SK-N-SH treated with all-trans-retinoic acid at 6 μM for 48 hours (cell line): ENCODE measurements around the gene CTXN1.

Experiments
- ATAC-seq: fragments of 200-7000 bp; cut with Tn5 transposase; 3 replicates; pipeline ENCODE4 v1.9.1; 2020; ENCODE audit warnings: mild to moderate bottlenecking, moderate library complexity
- ARNTL ChIP-seq: fragments of 450-650 bp; formaldehyde crosslinking; IDR thresholded peaks from 2 replicates; pipeline ENCODE4 v1.5.0; 2020; ENCODE audit warnings: low read depth, mild to moderate bottlenecking, moderate library complexity, borderline replicate concordance
- CSDC2 ChIP-seq: fragments of 250-450 bp; sonication (Bioruptor Pico); IDR thresholded peaks from 2 replicates; pipeline ENCODE4 v1.5.0; 2020; ENCODE audit warnings: mild to moderate bottlenecking, moderate library complexity
- CSRNP3 ChIP-seq: fragments of 250-450 bp; sonication (Bioruptor Pico); IDR thresholded peaks from 2 replicates; pipeline ENCODE4 v1.5.1; 2021; ENCODE audit warnings: mild to moderate bottlenecking, moderate library complexity
- ESRRG ChIP-seq: fragments of 250-450 bp; sonication (Bioruptor Pico); IDR thresholded peaks from 2 replicates; pipeline ENCODE4 v1.6.1; 2021; ENCODE audit warnings: mild to moderate bottlenecking
- GLIS3 ChIP-seq: fragments of 250-450 bp; sonication (Bioruptor Pico); IDR thresholded peaks from 2 replicates; pipeline ENCODE4 v1.5.0; 2020; ENCODE audit warnings: mild to moderate bottlenecking, moderate library complexity
- ISL1 ChIP-seq: fragments of 250-450 bp; sonication (Bioruptor Pico); IDR thresholded peaks from 2 replicates; pipeline ENCODE4 v2.1.2; 2022; ENCODE audit warnings: mild to moderate bottlenecking, moderate library complexity
- PATZ1 ChIP-seq: fragments of 250-450 bp; sonication (Bioruptor Pico); IDR thresholded peaks from 2 replicates; pipeline ENCODE4 v1.8.0; 2020; ENCODE audit warnings: mild to moderate bottlenecking, moderate library complexity, borderline replicate concordance
- PPARA ChIP-seq: fragments of 250-450 bp; sonication (Bioruptor Pico); IDR thresholded peaks from 2 replicates; pipeline ENCODE4 v1.5.0; 2020; ENCODE audit warnings: mild to moderate bottlenecking, borderline replicate concordance
- RARB ChIP-seq: fragments of 250-450 bp; sonication (Bioruptor Pico); IDR thresholded peaks from 2 replicates; pipeline ENCODE4 v1.8.0; 2021; ENCODE audit warnings: mild to moderate bottlenecking, moderate library complexity
- SNAI2 ChIP-seq: fragments of 250-450 bp; sonication (Bioruptor Pico); IDR thresholded peaks from 2 replicates; pipeline ENCODE4 v1.5.0; 2020; ENCODE audit warnings: mild to moderate bottlenecking, moderate library complexity
- TCF4 ChIP-seq: fragments of 250-450 bp; sonication (Bioruptor Pico); IDR thresholded peaks from 2 replicates; pipeline ENCODE4 v1.8.0; 2021; ENCODE audit warnings: mild to moderate bottlenecking, moderate library complexity, borderline replicate concordance
- TOX ChIP-seq: fragments of 250-450 bp; sonication (Bioruptor Pico); IDR thresholded peaks from 2 replicates; pipeline ENCODE4 v1.8.0; 2021; ENCODE audit warnings: mild to moderate bottlenecking, moderate library complexity, borderline replicate concordance
- TSHZ2 ChIP-seq: fragments of 250-450 bp; sonication (Bioruptor Pico); IDR thresholded peaks from 2 replicates; pipeline ENCODE4 v1.5.0; 2020; ENCODE audit warnings: mild to moderate bottlenecking, moderate library complexity
- ZC3H10 ChIP-seq: fragments of 250-450 bp; sonication (Bioruptor Pico); IDR thresholded peaks from 2 replicates; pipeline ENCODE4 v1.5.1; 2021; ENCODE audit warnings: mild to moderate bottlenecking, moderate library complexity
- ZFP3 ChIP-seq: fragments of 250-450 bp; sonication (Bioruptor Pico); IDR thresholded peaks from 2 replicates; pipeline ENCODE4 v1.5.0; 2020; ENCODE audit warnings: mild to moderate bottlenecking, moderate library complexity
- ZFP30 ChIP-seq: fragments of 450-650 bp; formaldehyde crosslinking; IDR thresholded peaks from 2 replicates; pipeline ENCODE4 v1.5.0; 2022; ENCODE audit warnings: mild to moderate bottlenecking, moderate library complexity
- ZNF565 ChIP-seq: fragments of 450-650 bp; formaldehyde crosslinking; conservative IDR thresholded peaks from 2 replicates; pipeline ENCODE4 v1.5.0; 2020; ENCODE audit warnings: low read depth, mild to moderate bottlenecking, moderate library complexity
- ZNF70 ChIP-seq: fragments of 450-650 bp; formaldehyde crosslinking; IDR thresholded peaks from 2 replicates; pipeline ENCODE4 v1.5.0; 2020; ENCODE audit warnings: mild to moderate bottlenecking, moderate library complexity
- ZNF8 ChIP-seq: fragments of 450-650 bp; formaldehyde crosslinking; IDR thresholded peaks from 2 replicates; pipeline ENCODE4 v1.5.0; 2020; ENCODE audit warnings: mild to moderate bottlenecking, moderate library complexity
- TF ChIP-seq, protein P1 (sequence below): fragments of 250-450 bp; sonication (Bioruptor Pico); IDR thresholded peaks from 2 replicates; pipeline ENCODE4 v1.8.0; 2021; ENCODE audit warnings: low read depth, mild to moderate bottlenecking, moderate library complexity, borderline replicate concordance
- TF ChIP-seq, protein P2 (sequence below): fragments of 250-450 bp; sonication (Bioruptor Pico); IDR thresholded peaks from 2 replicates; pipeline ENCODE4 v1.5.1; 2020; ENCODE audit warnings: low read depth, mild to moderate bottlenecking, moderate library complexity

CTXN1 gene

GRCh38 chr19:7965921-7966665 lies 40.2 kb upstream of the CTXN1 start (continued):
- TF ChIP-seq ISL1 (CRISPR knock-in tag) (no peak), ZNF70 (no peak), TCF4 (CRISPR knock-in tag) (no peak), ZNF8 (CRISPR knock-in tag) (no peak), ESRRG (CRISPR knock-in tag) (no peak), TOX (CRISPR knock-in tag) (no peak), SNAI2 (CRISPR knock-in tag) (no peak), PPARA (CRISPR knock-in tag) (no peak), RARB (CRISPR knock-in tag) (no peak), GLIS3 (CRISPR knock-in tag) (no peak)
- TF ChIP-seq, protein P1, sequence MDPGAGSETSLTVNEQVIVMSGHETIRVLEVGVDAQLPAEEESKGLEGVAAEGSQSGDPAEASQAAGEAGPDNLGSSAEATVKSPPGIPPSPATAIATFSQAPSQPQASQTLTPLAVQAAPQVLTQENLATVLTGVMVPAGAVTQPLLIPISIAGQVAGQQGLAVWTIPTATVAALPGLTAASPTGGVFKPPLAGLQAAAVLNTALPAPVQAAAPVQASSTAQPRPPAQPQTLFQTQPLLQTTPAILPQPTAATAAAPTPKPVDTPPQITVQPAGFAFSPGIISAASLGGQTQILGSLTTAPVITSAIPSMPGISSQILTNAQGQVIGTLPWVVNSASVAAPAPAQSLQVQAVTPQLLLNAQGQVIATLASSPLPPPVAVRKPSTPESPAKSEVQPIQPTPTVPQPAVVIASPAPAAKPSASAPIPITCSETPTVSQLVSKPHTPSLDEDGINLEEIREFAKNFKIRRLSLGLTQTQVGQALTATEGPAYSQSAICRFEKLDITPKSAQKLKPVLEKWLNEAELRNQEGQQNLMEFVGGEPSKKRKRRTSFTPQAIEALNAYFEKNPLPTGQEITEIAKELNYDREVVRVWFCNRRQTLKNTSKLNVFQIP (CRISPR knock-in tag), result no peak

DNA sequence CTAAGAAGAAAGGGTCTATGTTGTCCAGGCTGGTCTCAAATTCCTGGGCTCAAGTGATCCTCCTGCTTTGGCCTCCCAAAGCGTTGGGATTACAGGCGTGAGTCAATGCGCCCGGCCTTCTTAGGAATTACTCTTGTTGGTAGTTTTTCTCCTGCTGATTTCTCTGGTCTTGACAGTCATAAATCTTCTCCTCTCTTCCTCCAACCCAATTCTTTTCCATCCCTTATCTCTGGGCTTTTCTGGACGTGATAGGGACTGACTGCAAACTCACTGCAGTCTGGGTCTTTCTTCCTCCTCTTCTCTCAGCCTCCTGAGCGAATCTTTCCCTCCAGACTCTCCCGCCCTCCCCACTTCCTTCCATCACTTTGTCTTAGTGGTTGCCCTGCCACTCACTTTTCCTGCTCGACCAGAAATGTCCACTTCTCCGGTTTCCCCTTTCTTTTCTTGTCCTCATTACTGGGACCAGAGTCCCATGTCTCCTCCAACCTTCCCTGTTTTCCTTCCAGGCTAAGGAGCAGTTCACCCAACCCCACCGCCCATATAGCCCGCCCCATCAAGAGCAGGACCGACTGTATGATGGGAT lies 39.4 kb upstream of the CTXN1 start:
- no peak for ATAC-seq
- TF ChIP-seq TCF4 (CRISPR knock-in tag) (no peak), ZFP3 (no peak), TSHZ2 (no peak), SNAI2 (CRISPR knock-in tag) (no peak), CSRNP3 (CRISPR knock-in tag) (no peak), GLIS3 (CRISPR knock-in tag) (no peak), RARB (CRISPR knock-in tag) (no peak), ZNF565 (CRISPR knock-in tag) (no peak), ZC3H10 (no peak), ZNF8 (CRISPR knock-in tag) (no peak), PATZ1 (CRISPR knock-in tag) (no peak), ARNTL (no peak), ESRRG (CRISPR knock-in tag) (no peak), ZFP30 (no peak), CSDC2 (CRISPR knock-in tag) (no peak), ZNF70 (no peak)
- TF ChIP-seq, protein P1 (CRISPR knock-in tag), result no peak
- TF ChIP-seq, all 23 proteins: peak for 0

- no peak for ATAC-seq
- TF ChIP-seq CSRNP3 (CRISPR knock-in tag), result no peak
- no peak for TF ChIP-seq RARB (CRISPR knock-in tag)
- no peak for TF ChIP-seq GLIS3 (CRISPR knock-in tag)
- no peak for TF ChIP-seq ZNF565 (CRISPR knock-in tag)
- TF ChIP-seq, protein P1 (CRISPR knock-in tag), result no peak
- TF ChIP-seq, protein P2, sequence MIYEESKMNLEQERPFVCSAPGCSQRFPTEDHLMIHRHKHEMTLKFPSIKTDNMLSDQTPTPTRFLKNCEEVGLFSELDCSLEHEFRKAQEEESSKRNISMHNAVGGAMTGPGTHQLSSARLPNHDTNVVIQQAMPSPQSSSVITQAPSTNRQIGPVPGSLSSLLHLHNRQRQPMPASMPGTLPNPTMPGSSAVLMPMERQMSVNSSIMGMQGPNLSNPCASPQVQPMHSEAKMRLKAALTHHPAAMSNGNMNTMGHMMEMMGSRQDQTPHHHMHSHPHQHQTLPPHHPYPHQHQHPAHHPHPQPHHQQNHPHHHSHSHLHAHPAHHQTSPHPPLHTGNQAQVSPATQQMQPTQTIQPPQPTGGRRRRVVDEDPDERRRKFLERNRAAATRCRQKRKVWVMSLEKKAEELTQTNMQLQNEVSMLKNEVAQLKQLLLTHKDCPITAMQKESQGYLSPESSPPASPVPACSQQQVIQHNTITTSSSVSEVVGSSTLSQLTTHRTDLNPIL (CRISPR knock-in tag), result no peak
- TF ChIP-seq ISL1 (CRISPR knock-in tag), result no peak
- TF ChIP-seq SNAI2 (CRISPR knock-in tag), result no peak
- no peak for TF ChIP-seq ZC3H10
- no peak for TF ChIP-seq TCF4 (CRISPR knock-in tag)
Observed at GRCh38 chr19:7963566-7963965, 37.6 kb upstream of the CTXN1 start.
